GM18870 (cell line): Measurements from ENCODE around the gene GRIA2.
"Not testable (repeated sequence)": the region's sequence is repeated elsewhere in the genome, so short reads cannot be mapped to it uniquely, and the experiment has no call there.

ENCODE experiments used
- ATAC-seq: cut with Tn5 transposase; IDR thresholded peaks from one replicate; pipeline ENCODE4 v1.9.1; 2021; ENCODE audit warnings: moderate library complexity; ENCODE audit not compliant: unreplicated experiment

Gene GRIA2

DNA sequence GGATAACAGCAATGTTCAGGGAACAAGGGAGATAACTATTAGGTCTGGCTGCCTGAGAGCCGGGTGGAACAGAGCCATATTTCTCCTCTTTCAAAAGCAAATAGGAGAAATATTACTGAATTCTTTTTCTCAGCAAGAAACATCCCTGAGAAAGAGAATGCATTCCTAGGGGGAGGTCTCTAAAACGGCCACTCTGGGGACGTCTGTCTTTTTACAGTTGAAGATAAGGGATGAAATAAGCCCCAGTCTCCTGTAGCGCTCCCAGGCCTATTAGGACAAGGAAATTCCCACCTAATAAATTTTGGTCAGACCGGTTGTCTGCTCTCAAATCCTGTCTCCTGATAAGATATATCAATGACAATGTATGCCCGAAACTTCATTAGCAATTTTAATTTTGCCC lies 37.6 kb downstream of the GRIA2 start:
- ATAC-seq: not testable (repeated sequence)

DNA sequence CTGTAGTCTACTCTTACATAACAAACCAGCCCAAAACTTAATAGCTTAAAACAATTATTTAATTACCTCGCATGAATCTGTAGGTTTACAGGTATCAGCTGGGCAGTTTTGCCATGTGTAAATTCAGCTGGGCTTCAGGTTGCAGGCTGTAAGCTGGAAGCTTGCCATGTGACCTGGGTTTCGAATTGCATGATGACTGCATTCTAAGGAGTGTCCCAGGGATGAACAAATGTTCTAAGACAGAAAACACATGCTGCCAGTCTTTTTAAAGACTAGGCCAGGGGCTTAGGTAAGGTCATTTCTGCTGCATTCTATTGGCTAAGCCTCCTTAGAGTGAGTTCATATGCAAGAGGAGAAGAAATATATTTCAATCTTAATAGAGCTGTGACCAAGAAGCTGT lies 44.8 kb downstream of the GRIA2 start:
- ATAC-seq: no peak

DNA sequence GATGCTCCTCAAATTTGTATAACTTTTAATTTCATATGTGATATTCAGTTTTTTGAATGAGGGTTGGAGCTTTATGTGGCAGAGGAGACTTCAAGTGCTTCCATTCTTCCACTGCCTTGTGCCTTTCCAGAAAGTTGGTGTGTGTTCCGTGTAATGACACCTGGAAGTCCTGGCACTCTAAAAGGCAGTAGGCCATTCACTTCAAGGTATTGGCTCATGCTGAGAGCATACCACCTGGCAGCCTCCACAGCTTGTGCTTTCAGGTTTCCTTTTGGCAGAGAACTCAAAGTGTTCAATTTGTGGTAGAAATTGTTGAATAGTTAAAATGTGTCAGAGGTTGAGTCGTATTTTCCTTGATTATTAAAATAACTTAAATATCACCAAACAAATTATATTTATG lies 49.6 kb downstream of the GRIA2 start:
- no peak for ATAC-seq

DNA sequence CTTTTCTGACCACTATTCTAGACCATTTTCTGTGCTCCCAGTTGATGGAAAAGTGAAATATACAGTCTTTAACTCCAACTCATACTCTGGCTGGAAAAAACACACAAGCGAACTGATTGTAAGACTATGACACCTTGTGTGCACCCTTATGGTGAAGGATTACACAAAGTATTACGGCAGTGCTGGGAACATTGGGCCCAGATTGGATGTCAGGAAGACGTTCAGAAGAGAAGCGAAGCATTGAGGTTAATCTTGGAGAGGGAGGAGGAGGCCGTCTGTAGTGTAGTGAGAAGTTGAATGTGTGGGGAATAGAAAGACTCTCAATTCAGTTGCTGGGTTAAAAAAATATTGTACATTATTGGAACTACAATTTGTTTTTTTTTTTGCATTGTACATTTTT lies 50.0 kb downstream of the GRIA2 start:
- no peak for ATAC-seq

DNA sequence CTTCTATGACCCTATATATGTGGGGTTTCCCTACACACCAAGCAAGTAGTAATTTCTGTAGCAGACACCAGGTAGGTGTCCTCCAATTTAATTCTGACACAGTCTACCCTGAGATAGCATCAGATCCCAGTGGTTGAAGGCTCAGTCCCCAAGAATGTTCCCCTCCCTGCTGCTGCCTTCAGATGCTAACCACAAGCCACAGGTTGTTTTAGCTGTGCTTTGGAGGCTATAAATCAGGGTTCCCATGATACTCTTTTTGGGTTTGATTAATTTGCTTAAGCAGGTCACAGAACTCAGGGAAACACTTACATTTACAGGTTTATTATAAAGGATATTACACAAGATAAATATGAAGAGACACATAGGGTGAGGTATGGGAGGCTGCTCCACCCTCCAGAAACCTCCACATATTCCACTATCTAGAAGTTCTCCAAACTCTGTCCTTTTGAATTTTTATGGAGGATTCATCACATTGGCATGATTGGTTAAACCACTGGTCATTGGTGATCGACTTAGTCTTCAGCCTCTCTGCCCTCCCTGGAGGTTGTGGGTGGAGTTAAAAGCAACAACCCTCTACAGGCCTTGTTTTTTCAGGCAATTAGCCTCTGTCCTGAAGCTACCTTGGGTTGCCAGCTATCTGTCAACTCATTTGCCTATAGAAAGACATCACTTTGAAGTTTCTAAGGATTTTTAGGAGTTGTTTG lies 50.8 kb downstream of the GRIA2 start:
- no peak for ATAC-seq

DNA sequence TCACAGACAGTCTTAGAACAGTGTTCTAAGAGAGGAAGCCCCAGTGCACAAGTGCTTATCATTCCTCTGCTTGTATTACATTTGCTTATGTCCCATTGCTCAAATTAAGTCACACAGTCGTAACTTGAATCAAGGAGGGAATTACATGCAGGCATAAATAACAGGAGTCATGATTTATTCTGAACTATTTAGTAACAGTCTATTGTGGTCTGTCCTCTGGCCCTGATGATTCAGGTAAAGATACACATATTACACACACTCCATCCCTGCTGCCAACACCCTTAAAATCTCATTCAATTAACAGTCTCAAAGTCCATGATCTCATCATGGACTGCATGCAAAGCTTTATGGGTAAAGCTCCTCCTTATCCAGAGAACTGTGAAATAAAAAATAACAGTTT lies 60.1 kb downstream of the GRIA2 start:
- no peak for ATAC-seq

GRCh38 chr4:157282019-157282418 lies 61.5 kb downstream of the GRIA2 start:
- ATAC-seq: no peak

- ATAC-seq: no peak
Observed at GRCh38 chr4:157287445-157287844, 66.9 kb downstream of the GRIA2 start.

DNA sequence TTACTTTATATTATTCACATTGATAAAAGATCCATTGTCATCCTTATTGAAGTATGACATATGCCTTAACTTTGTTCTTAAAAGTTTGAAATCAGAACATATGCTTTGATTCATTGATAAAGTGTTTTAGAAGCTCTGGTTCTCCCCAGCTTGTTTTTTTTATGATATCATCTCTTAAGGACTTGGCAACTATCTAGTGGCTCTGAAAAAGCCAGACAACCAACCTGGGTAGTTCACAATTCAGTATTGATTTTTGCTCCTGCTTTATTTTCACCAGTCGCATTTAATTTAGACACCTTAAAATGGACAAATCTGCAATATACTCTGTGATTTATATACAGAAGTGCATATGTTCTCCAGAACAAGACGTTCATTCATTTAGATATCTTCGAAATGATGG lies 70.1 kb downstream of the GRIA2 start:
- ATAC-seq: no peak

DNA sequence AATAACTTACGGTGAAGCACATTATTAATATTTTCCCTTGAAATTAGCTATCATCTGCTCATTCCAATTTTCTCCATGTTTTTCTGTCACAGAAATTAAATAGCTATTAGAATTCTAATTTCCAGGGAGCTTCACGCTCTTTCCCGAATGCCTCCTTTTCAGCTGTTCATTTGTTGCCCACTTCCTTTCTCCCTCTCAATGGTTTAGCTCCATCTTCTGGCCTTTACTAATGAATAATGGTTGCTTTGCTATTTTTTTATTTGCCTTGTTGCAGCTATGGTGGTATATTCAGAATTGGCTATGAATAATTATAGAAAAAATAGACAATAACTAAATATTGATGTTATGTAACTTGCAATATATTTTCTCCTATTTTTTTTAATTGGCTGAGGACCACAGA lies 70.5 kb downstream of the GRIA2 start:
- no peak for ATAC-seq

DNA sequence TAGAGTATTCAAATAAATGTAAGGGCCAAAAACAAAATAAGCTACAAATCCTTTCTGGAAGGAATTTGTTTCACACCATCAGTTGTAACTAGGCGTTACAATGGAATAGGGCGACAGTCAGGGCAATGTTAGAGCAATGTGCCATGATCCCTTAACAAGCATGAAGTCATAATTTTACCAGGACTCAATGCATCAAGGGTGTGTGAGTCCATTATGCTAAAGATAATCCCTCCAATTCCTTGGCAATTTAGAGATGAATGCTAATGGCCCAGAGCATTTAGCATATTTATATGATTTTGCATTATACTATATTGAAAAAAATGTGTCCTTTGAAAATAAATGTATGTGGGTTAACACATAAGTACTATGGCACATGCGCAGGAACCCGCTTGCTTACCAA lies 73.1 kb downstream of the GRIA2 start:
- no peak for ATAC-seq

DNA sequence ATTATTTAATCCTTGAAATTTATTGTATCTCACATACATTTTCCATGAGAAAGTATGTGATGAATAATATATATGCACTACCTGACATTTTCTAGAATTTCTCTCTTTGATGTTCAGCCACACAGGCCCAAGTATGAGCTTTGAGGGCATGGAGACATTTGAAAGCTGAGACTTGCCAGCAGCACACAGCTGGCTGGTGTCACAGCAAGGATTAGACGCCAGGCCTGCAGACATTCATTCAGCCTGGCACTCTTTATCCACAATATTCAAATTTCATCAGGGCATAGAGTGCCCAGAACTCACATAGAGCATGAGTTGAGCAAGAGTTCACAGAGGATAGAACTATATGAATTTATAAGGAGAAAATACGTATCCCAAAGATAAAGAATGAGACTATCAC lies 74.0 kb downstream of the GRIA2 start:
- no peak for ATAC-seq

- no peak for ATAC-seq
Observed at GRCh38 chr4:157300701-157301100, 80.2 kb downstream of the GRIA2 start.

DNA sequence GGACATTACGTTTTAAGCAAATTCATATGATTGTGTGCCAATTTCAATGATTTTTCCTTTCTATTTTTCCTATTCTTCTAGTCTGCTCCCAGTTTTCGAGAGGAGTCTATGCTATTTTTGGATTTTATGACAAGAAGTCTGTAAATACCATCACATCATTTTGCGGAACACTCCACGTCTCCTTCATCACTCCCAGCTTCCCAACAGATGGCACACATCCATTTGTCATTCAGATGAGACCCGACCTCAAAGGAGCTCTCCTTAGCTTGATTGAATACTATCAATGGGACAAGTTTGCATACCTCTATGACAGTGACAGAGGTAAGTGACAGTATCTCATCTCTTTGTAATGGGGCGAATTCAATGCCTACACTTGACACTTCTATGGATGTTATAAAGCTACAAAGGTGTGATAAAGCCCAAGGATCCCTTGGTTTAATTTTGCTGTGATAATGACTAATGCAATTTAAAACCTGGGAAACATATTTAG lies 83.0 kb downstream of the GRIA2 start:
- no peak for ATAC-seq

DNA sequence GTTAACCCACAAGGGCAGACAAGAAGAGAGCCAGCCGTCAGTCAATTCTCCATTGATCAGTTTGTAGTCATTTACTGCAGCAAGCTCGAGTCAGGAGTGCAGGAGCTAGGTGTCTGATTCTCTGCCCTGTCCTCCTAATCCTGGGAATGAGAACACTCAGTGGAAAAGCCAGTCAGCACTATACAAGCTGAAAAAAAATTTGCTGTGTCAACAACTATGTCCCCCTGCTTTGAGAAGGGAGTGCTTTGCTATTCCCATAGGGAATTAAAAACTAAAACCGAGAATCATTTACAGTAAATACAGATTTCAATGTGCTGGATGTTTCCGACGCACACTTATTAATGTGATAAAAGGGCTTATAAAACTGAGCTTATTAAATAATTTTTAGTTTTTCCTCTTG lies 84.2 kb downstream of the GRIA2 start:
- no peak for ATAC-seq

- ATAC-seq: no peak
Observed at GRCh38 chr4:157312702-157313101, 92.2 kb downstream of the GRIA2 start.

GRCh38 chr4:157314906-157315305 lies 94.4 kb downstream of the GRIA2 start:
- ATAC-seq: no peak

DNA sequence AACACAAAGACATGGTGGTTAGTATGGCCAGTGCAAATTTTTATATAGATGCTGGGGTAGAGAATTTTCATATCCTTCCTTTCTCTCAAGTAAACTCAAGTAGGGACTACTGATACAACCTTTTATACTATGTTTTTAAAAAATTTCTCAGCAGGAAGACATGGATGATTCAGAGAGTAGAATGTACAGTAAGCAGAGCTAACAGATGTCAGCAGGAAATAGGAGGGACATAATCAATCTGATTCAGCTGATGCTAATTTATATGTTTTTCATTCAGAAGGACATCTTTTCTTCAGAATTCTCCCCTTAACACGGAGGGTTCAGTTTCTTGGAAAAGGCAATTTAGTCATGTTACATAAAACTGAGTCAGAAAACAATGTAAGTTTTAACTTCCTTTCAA lies 95.4 kb downstream of the GRIA2 start:
- no peak for ATAC-seq

GRCh38 chr4:157320092-157320491 lies 99.6 kb downstream of the GRIA2 start:
- no peak for ATAC-seq

DNA sequence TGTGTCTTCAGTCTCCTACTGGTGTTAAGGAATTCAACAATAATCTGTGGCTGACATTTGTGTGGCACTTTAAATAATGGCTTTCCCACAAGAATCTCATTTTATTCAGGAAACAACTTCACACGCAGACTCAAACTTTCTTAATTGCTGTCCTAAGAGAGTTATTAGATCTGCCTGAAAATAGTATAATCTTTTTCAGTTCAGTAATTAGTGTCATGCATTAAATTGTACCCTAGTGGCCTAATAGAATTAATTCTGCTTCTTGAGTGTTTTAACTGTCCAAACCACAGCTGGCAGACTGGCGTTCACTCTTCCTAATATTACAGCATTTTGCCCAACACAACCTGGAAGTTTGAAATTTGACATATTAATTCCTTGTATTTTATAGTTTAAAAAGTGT lies 107.1 kb downstream of the GRIA2 start:
- no peak for ATAC-seq

DNA sequence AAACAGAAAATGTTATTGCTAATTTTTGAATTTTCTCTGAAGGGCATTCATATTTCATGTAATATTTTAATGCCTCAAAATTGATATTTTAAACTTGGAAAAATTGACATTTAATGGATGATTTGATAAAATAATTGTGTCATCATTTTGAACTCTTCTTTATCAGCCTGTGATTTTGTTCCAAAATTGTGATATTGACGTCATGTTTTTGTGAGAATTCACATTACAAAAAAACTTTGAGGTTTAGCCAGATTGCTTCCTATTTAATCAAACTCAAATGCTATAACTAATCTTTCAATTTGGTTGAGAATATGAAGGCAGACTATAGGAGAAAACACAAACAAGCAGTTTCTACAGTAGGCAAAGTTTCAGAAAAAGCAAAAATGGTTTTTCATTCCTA lies 137.4 kb downstream of the GRIA2 start:
- no peak for ATAC-seq

DNA sequence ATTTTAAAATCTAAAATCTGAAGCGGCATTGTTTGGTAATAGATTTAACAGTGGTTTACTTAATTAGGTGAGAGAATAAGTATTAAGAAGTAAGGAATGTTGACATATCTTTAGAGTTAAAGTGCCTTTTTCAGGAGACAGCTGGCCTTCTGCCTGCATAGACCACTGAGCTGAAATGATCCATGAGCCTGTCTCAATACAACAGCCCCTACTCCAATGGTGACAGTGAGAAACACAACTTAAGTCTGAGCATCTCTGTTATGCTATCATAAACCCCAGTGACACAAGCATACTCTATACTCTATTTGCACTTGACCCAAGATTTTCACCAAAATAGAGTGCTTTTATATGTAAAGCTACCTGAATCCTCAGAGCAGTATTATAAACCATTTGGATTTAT lies 137.9 kb downstream of the GRIA2 start:
- no peak for ATAC-seq

GRCh38 chr4:157358851-157359250 lies 138.3 kb downstream of the GRIA2 start:
- no peak for ATAC-seq
